Panc1 (cell line): Measurements from ENCODE around the gene NTNG1. TPM values are rescaled to one million over a fixed set of nuclear protein-coding genes. Genes with fewer than 3 reads are reported as not detected.

ENCODE experiments used
- ATAC-seq: fragments of 200-7000 bp; cut with Tn5 transposase; 2 replicates; pipeline ENCODE4 v1.9.1; 2020; ENCODE audit warnings: mild to moderate bottlenecking, moderate library complexity
- BruUV-seq: library from RNA; stranded (reverse); fragments of 400-500 nt; replicated peaks from 2 replicates; lab custom pipeline; 2021; lab: Mats Ljungman, UMichigan
- CTCF ChIA-PET: fragments of 300-600 bp; sonication (Branson Sonifier 250); formaldehyde crosslinking; loops from one replicate; lab custom pipeline; 2022; ENCODE audit warnings: antibody characterized with exemption; lab: Charles Lee
- POLR2A ChIA-PET: fragments of 300-600 bp; sonication (Branson Sonifier 250); formaldehyde crosslinking; loops from one replicate; lab custom pipeline; 2022; ENCODE audit warnings: antibody characterized with exemption; lab: Charles Lee
- DNase-seq: peaks from one replicate; pipeline ENCODE4 v3.0.0-alpha.2; 2010; ENCODE audit warnings: low read depth, low spot score
- H3K27ac ChIP-seq: 2 replicates; pipeline ENCODE4 v1.5.1; 2011; ENCODE audit warnings: mild to moderate bottlenecking, low read length, inconsistent platforms
- H3K27me3 ChIP-seq: fragments of 200-500 bp; sonication (Bioruptor generic); 2 replicates; pipeline ENCODE4 v1.6.0; 2014; ENCODE audit warnings: low read length, inconsistent platforms; ENCODE audit not compliant: control insufficient read depth, insufficient read depth
- H3K36me3 ChIP-seq: fragments of 200-500 bp; sonication (Bioruptor generic); 2 replicates; pipeline ENCODE4 v1.5.1; 2014; ENCODE audit warnings: inconsistent platforms, mild to moderate bottlenecking, low read length, moderate library complexity; ENCODE audit not compliant: control insufficient read depth, insufficient read depth
- H3K4me1 ChIP-seq: 2 replicates; pipeline ENCODE4 v1.5.1; 2011; ENCODE audit warnings: inconsistent platforms, mild to moderate bottlenecking, low read length, moderate library complexity; ENCODE audit not compliant: control insufficient read depth, insufficient read depth
- H3K4me3 ChIP-seq, 2 experiments: 2 replicates each; pipeline ENCODE4 v1.5.1; 2011 to 2012; ENCODE audit warnings: low read depth in 2 of 2, low read length in 2 of 2, mild to moderate bottlenecking in 2 of 2, inconsistent platforms in 1 of 2, moderate library complexity in 1 of 2
- H3K9me3 ChIP-seq: fragments of 200-500 bp; sonication (Bioruptor generic); 2 replicates; pipeline ENCODE4 v1.5.1; 2014; ENCODE audit warnings: low read depth, mild to moderate bottlenecking, inconsistent platforms, low read length, moderate library complexity; ENCODE audit not compliant: control insufficient read depth, insufficient read depth
- POLR2AphosphoS5 ChIP-seq: IDR thresholded peaks from 2 replicates; pipeline ENCODE4 v1.6.1; 2012; ENCODE audit warnings: mild to moderate bottlenecking, low read depth, low read length, moderate library complexity
- SIN3A ChIP-seq: IDR thresholded peaks from 2 replicates; pipeline ENCODE4 v1.6.1; 2012; ENCODE audit warnings: low read depth, mild to moderate bottlenecking, low read length, moderate library complexity, borderline replicate concordance; ENCODE audit not compliant: insufficient read depth
- TCF7L2 ChIP-seq: IDR thresholded peaks from 2 replicates; pipeline ENCODE4 v1.6.1; 2011; ENCODE audit warnings: mild to moderate bottlenecking, low read depth, low read length, inconsistent platforms
- in situ Hi-C: cut with HindIII; loops from 2 replicates; pipeline ENCODE4 v1.10.0; 2016; ENCODE audit warnings: low sequenced_read_pairs, low pct_unique_long_range_greater_than_20kb
- intact Hi-C: fragments of 100-400 bp; cut with micrococcal nuclease; formaldehyde crosslinking; loops from one replicate; pipeline ENCODE4 v1.10.0; 2022; ENCODE audit not compliant: unreplicated experiment
- total RNA-seq: library from RNA; stranded (reverse); gene quantifications from one replicate; pipeline ENCODE4 v1.2.1, GENCODE V29; 2021; ENCODE audit not compliant: unreplicated experiment
- TF ChIP-seq, protein P1 (sequence below), 2 experiments: IDR thresholded peaks; 2 replicates each; pipeline ENCODE4 v1.6.1; 2011 to 2012; ENCODE audit warnings: low read depth in 2 of 2, control low read depth in 1 of 2, low read length in 1 of 2, mild to moderate bottlenecking in 1 of 2, moderate library complexity in 1 of 2; ENCODE audit not compliant: insufficient read depth in 1 of 2
- TF ChIP-seq, protein P2 (sequence below): fragments of 450-650 bp; IDR thresholded peaks from 2 replicates; pipeline ENCODE4 v1.5.1; 2017; ENCODE audit warnings: mild to moderate bottlenecking

NTNG1 gene
- total RNA-seq, 1 experiment from 2014 or later = 0.13 TPM

DNA sequence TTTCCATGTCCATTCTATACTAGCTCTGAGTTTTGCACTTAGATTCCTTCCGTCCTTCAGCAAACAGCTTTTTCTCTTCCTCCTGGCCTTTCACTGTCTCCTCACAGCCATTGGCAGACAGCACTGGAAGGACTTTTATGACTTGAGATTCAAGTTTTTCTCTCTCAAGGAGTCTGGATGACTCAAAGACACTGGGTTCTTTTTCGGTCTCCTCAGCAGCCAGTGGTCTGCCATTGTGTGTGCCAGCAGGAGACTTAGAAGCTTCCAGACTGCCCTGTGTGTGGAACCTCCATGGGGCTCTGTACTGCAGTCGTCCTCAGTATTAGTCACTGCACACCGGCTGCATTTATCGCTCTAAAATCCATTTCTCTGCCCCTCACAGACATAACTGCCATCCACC is 30.5 kb downstream of the NTNG1 start:
- DNase-seq (no peak), ATAC-seq (no peak)
- in situ Hi-C loops (no loop called here), intact Hi-C loops (no loop called here)
- ChIA-PET POLR2A (no interaction called here), CTCF (no interaction called here)
- no peaks in the 10 kb centered on the region for H3K27me3 ChIP-seq
- no TSS peak for BruUV-seq
- no peak overlapping the region for H3K27ac ChIP-seq
- no peak overlapping the region for H3K4me3 ChIP-seq
- H3K9me3 ChIP-seq = no peaks in the 10 kb centered on the region
- H3K36me3 ChIP-seq = no peaks in the 10 kb centered on the region
- TF ChIP-seq POLR2AphosphoS5 = no peak
- TF ChIP-seq, protein P1, sequence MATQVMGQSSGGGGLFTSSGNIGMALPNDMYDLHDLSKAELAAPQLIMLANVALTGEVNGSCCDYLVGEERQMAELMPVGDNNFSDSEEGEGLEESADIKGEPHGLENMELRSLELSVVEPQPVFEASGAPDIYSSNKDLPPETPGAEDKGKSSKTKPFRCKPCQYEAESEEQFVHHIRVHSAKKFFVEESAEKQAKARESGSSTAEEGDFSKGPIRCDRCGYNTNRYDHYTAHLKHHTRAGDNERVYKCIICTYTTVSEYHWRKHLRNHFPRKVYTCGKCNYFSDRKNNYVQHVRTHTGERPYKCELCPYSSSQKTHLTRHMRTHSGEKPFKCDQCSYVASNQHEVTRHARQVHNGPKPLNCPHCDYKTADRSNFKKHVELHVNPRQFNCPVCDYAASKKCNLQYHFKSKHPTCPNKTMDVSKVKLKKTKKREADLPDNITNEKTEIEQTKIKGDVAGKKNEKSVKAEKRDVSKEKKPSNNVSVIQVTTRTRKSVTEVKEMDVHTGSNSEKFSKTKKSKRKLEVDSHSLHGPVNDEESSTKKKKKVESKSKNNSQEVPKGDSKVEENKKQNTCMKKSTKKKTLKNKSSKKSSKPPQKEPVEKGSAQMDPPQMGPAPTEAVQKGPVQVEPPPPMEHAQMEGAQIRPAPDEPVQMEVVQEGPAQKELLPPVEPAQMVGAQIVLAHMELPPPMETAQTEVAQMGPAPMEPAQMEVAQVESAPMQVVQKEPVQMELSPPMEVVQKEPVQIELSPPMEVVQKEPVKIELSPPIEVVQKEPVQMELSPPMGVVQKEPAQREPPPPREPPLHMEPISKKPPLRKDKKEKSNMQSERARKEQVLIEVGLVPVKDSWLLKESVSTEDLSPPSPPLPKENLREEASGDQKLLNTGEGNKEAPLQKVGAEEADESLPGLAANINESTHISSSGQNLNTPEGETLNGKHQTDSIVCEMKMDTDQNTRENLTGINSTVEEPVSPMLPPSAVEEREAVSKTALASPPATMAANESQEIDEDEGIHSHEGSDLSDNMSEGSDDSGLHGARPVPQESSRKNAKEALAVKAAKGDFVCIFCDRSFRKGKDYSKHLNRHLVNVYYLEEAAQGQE (IDR thresholded peaks at IDR 0.05; ENCODE audit: insufficient read depth in 1 of 2, low read depth in 2 of 2, low read length in 1 of 2) = no peak
- no peak for TF ChIP-seq TCF7L2
- TF ChIP-seq, protein P2, sequence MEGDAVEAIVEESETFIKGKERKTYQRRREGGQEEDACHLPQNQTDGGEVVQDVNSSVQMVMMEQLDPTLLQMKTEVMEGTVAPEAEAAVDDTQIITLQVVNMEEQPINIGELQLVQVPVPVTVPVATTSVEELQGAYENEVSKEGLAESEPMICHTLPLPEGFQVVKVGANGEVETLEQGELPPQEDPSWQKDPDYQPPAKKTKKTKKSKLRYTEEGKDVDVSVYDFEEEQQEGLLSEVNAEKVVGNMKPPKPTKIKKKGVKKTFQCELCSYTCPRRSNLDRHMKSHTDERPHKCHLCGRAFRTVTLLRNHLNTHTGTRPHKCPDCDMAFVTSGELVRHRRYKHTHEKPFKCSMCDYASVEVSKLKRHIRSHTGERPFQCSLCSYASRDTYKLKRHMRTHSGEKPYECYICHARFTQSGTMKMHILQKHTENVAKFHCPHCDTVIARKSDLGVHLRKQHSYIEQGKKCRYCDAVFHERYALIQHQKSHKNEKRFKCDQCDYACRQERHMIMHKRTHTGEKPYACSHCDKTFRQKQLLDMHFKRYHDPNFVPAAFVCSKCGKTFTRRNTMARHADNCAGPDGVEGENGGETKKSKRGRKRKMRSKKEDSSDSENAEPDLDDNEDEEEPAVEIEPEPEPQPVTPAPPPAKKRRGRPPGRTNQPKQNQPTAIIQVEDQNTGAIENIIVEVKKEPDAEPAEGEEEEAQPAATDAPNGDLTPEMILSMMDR = no peak
- no peak for TF ChIP-seq SIN3A
- no peaks in the 10 kb centered on the region for H3K4me1 ChIP-seq

DNA sequence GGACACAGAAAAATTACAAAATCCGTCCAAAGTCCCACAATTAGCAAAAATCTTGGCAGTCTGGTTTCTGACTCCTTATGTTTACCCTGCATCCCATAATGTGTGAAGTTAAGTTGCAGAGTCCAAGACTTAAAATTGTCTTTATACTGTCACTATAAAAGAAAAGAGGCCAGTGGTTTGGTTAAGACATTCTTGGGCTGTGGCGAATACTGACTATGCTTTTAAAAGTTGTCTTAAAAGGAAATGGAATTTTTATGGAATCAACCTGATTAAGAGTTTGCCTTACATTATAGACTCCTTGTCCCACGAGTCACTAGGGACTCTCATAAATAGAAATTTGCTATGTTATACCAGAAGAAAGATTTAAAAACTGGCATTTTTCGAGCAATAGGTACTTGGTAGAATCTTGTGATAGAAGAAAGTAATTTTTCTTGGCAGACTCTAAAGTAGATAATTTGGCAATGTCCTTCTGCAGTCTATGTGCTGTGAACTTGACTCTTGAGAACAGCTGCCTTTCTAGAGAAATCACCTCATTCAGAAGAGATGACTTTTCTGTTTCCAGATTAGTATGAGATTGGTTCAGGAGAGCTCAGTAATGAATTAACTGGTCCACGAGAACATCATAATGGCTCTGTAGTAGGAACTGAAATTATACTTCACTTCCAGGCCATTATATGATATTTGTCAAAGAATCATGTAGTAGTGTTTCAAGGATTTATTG is 31.8 kb downstream of the NTNG1 start:
- Histone ChIP-seq H3K4me3 (no peak overlapping the region), H3K27ac (no peak overlapping the region), H3K27me3 (no peaks in the 10 kb centered on the region), H3K9me3 (no peaks in the 10 kb centered on the region), H3K4me1 (no peaks in the 10 kb centered on the region), H3K36me3 (no peaks in the 10 kb centered on the region)
- in situ Hi-C loops (no loop called here), intact Hi-C loops (no loop called here)
- no peak for ATAC-seq
- no peak for DNase-seq
- POLR2A ChIA-PET = no interaction called here
- CTCF ChIA-PET = no interaction called here
- TF ChIP-seq, protein P1 (IDR thresholded peaks at IDR 0.05; ENCODE audit: insufficient read depth in 1 of 2, low read depth in 2 of 2, low read length in 1 of 2) = no peak
- TF ChIP-seq POLR2AphosphoS5 (no peak), SIN3A (no peak), TCF7L2 (no peak)
- TF ChIP-seq, protein P2 = no peak
- BruUV-seq = no TSS peak
